HepG2 (cell line): Measurements from ENCODE around the gene APPBP2. TPM values are rescaled to one million over a fixed set of nuclear protein-coding genes. Genes with fewer than 3 reads are reported as not detected.
A peak's percentile ranks its signal among the peaks of the same experiment; 100 is the strongest.

Experiments
- ATAC-seq: fragments of 200-7000 bp; cut with Tn5 transposase; 3 replicates; pipeline ENCODE4 v1.9.1; 2020; ENCODE audit warnings: mild to moderate bottlenecking, moderate library complexity
- BruUV-seq: library from RNA; stranded (reverse); fragments of 400-500 nt; replicated peaks from 2 replicates; lab custom pipeline; 2021; lab: Mats Ljungman, UMichigan
- CTCF ChIA-PET: fragments of 300-600 bp; formaldehyde crosslinking; extraction: SDS; loops from one replicate; lab custom pipeline; 2021; ENCODE audit warnings: low total read pairs, inconsistent platforms, low intra/inter-chr PET ratio; lab: Yijun Ruan, JAX
- POLR2A ChIA-PET: fragments of 350-600 bp; sonication (Branson Sonifier 250); formaldehyde crosslinking; loops from one replicate; lab custom pipeline; 2020; ENCODE audit warnings: antibody characterized with exemption, inconsistent platforms; lab: Yijun Ruan, JAX
- DNase-seq: peaks from one replicate; pipeline ENCODE4 v3.0.0-alpha.2; 2015; ENCODE audit warnings: low spot score
- FAIRE-seq: peaks from 3 replicates; lab custom pipeline; 2011; peaks lifted over from hg19 to GRCh38; lab: Jason Lieb, UNC
- H2AFZ ChIP-seq: one replicate; pipeline ENCODE4 v1.6.1; 2011; ENCODE audit warnings: low read length, inconsistent platforms
- H3K27ac ChIP-seq: fragments of 300-600 bp; 3 replicates; pipeline ENCODE4 v1.8.0; 2011; ENCODE audit warnings: mixed run types, mild to moderate bottlenecking, mixed read lengths, low read length, inconsistent platforms; ENCODE audit not compliant: insufficient read depth; ENCODE audit errors: extremely low read length
- H3K27me3 ChIP-seq, 2 experiments: fragments of 200-600 bp in 1 of 2; 2 replicates in 1 of 2; 3 replicates in 1 of 2; pipeline versions ENCODE4 v1.6.0 to v1.8.0; 2011; ENCODE audit warnings: low read length in 2 of 2, mild to moderate bottlenecking in 2 of 2, moderate library complexity in 2 of 2, inconsistent platforms in 1 of 2; ENCODE audit not compliant: insufficient read depth in 2 of 2, control insufficient read depth in 1 of 2
- H3K36me3 ChIP-seq, 2 experiments: fragments of 200-600 bp in 1 of 2; replicated peaks in 1 of 2; 2 replicates in 1 of 2; 3 replicates in 1 of 2; pipeline versions ENCODE4 v1.5.1 to v1.8.0; 2011; ENCODE audit warnings: low read length in 2 of 2, inconsistent platforms in 1 of 2; ENCODE audit not compliant: insufficient read depth in 2 of 2, control insufficient read depth in 1 of 2
- H3K4me1 ChIP-seq: 2 replicates; pipeline ENCODE4 v1.5.1; 2012; ENCODE audit warnings: low read length, inconsistent platforms; ENCODE audit not compliant: insufficient read depth
- H3K4me2 ChIP-seq: 2 replicates; pipeline ENCODE4 v1.6.0; 2011; ENCODE audit warnings: low read depth, low read length, inconsistent platforms
- H3K4me3 ChIP-seq, 3 experiments: fragments of 200-600 bp in 1 of 3; sonication (generic), shearing (Covaris generic) in 1 of 3; replicated peaks in 1 of 3; 2 replicates each; pipeline ENCODE4 v1.5.1; 2011 to 2016; ENCODE audit warnings: low read length in 3 of 3, inconsistent platforms in 2 of 3, low read depth in 2 of 3, mild to moderate bottlenecking in 2 of 3, control low read depth in 1 of 3, mixed read lengths in 1 of 3; ENCODE audit not compliant: insufficient read depth in 1 of 3
- H3K79me2 ChIP-seq: one replicate; pipeline ENCODE4 v1.6.1; 2011; ENCODE audit warnings: low read length, inconsistent platforms; ENCODE audit not compliant: insufficient read depth
- H3K9ac ChIP-seq: 2 replicates; pipeline ENCODE4 v1.6.0; 2011; ENCODE audit warnings: mild to moderate bottlenecking, low read depth, low read length, inconsistent platforms; ENCODE audit not compliant: insufficient read depth
- H3K9me3 ChIP-seq: 2 replicates; pipeline ENCODE4 v1.5.1; 2012; ENCODE audit warnings: mild to moderate bottlenecking, low read length
- H4K20me1 ChIP-seq: 2 replicates; pipeline ENCODE4 v1.6.0; 2011; ENCODE audit warnings: inconsistent platforms, mild to moderate bottlenecking, low read length, moderate library complexity; ENCODE audit not compliant: insufficient read depth
- FOXJ3 ChIP-seq: sonication (generic); formaldehyde crosslinking; IDR thresholded peaks from 2 replicates; pipeline ENCODE4 v1.4.0; 2020; ENCODE audit warnings: missing genetic modification reagents, mild to moderate bottlenecking, borderline replicate concordance
- GABPA ChIP-seq, 2 experiments: IDR thresholded peaks; 2 replicates each; pipeline ENCODE4 v1.6.1; 2011 to 2016; ENCODE audit warnings: low read depth in 2 of 2, low read length in 1 of 2, missing biosample characterization in 1 of 2, missing genetic modification characterization in 1 of 2
- TEAD3 ChIP-seq: optimal IDR thresholded peaks from 2 replicates; pipeline ENCODE3; 2016; ENCODE audit warnings: borderline replicate concordance
- ZNF12 ChIP-seq: sonication (generic); formaldehyde crosslinking; IDR thresholded peaks from 2 replicates; pipeline ENCODE4 v1.5.0; 2020; ENCODE audit warnings: missing genetic modification reagents
- ZNF468 ChIP-seq: sonication (generic); formaldehyde crosslinking; IDR thresholded peaks from 2 replicates; pipeline ENCODE4 v1.8.0; 2022; ENCODE audit warnings: mild to moderate bottlenecking, moderate library complexity, missing genetic modification reagents
- ZNF619 ChIP-seq: sonication (generic); formaldehyde crosslinking; IDR thresholded peaks from 2 replicates; pipeline ENCODE4 v1.4.0; 2020; ENCODE audit warnings: mild to moderate bottlenecking, missing genetic modification reagents
- WGBS: methylation state at CpG from one replicate; pipeline ENCODE4 v1.1.6; 2017; ENCODE audit warnings: low lambda C conversion rate; 5-methylcytosine and 5-hydroxymethylcytosine counted together
- in situ Hi-C: cut with HindIII; loops from 2 replicates; pipeline ENCODE4 v1.10.0; 2017; ENCODE audit warnings: low pct_unique_long_range_greater_than_20kb; ENCODE audit not compliant: extremely low pct_ligation_motif_present
- intact Hi-C: fragments of 100-400 bp; cut with micrococcal nuclease; formaldehyde crosslinking; loops from one replicate; pipeline ENCODE4 v1.10.0; 2022; ENCODE audit not compliant: unreplicated experiment
- polyA plus RNA-seq, 8 experiments: library from polyadenylated mRNA; depleted of rRNA in 3 of 8; stranded (reverse) in 7 of 8; unstranded in 1 of 8; fragments of >200 nt; fragmentation: Illumina TruSeq in 4 of 8; extraction: Trizol in 4 of 8; gene quantifications; 2 replicates each; pipeline versions ENCODE4 v1.2.1 to v1.2.3, GENCODE V29; 2011 to 2016; ENCODE audit warnings: low read depth in 4 of 8, missing spikeins in 1 of 8, mixed read lengths in 1 of 8; ENCODE audit not compliant: insufficient read depth in 1 of 8
- total RNA-seq, 5 experiments: library from RNA; depleted of rRNA; stranded (reverse); fragments of >200 nt; fragmentation: Illumina TruSeq; extraction: Trizol; gene quantifications; 2 replicates each; pipeline ENCODE4 v1.2.3, GENCODE V29; 2016; ENCODE audit warnings: low read depth in 1 of 5
- TF ChIP-seq, protein P1 (sequence below): sonication (generic); formaldehyde crosslinking; IDR thresholded peaks from 2 replicates; pipeline ENCODE4 v1.5.0; 2020; ENCODE audit warnings: mild to moderate bottlenecking, missing genetic modification reagents

Gene APPBP2
- total and polyA plus RNA-seq, 2 of the 13 experiments (the other 11 are each of a cell fraction or from before 2014, with no cell fraction given) = 17.5 to 45.8 TPM

DNA sequence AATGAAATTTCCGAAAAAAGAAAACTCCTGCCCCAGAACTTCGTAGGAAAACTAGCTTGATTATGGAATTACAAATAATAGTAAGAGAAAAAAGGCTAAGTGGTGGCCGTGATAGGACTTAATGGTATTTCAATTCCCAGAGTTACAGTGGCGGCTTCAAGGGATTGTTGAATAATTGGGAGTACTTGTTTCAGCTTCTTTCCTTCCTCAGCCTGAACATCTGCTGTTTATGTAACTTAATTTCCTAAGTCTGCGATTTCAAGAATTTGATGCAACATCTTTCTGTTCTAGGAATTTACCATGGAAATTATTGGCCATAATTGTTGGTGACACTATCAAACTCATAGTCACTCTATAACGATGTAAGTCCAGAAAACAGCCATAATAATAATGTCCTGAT lies 684 bp upstream of the APPBP2 start:
- intact Hi-C loops = no loop called here
- no peak for DNase-seq
- Histone ChIP-seq H4K20me1 (peaks cover 33% of the 10 kb centered on the region), H3K27ac (peak overlapping the region; percentile 96), H3K4me2 (peak overlapping the region; percentile 84), H3K79me2 (peaks cover 51% of the 10 kb centered on the region), H3K27me3 (peaks cover 0 to 4% of the 10 kb centered on the region in 2 experiments; a peak in 1 of 5 replicates), H3K4me3 (peak overlapping the region; percentile 93 to 98 (median 95)), H3K36me3 (peaks cover 0 to 3% of the 10 kb centered on the region in 2 experiments; a peak in 1 of 5 replicates), H3K4me1 (peaks cover 34% of the 10 kb centered on the region), H3K9me3 (no peaks in the 10 kb centered on the region), H2AFZ (peak overlapping the region; percentile 20), H3K9ac (peak overlapping the region; percentile 95)
- in situ Hi-C loops = no loop called here
- FAIRE-seq = no peak
- TF ChIP-seq TEAD3 (CRISPR knock-in tag) (no peak), ZNF619 (CRISPR knock-in tag) (no peak), FOXJ3 (0 out of 2 replicates have a peak, but pooled peaks have one; percentile 1), ZNF468 (CRISPR knock-in tag) (no peak), ZNF12 (peak; percentile 97), GABPA (IDR thresholded peaks at IDR 0.05; ENCODE audit: low read depth, low read length) (no peak), GABPA (CRISPR knock-in tag; IDR thresholded peaks at IDR 0.05; ENCODE audit: low read depth) (0 out of 2 replicates have a peak, but pooled peaks have one; percentile 4)
- TF ChIP-seq, protein P1, sequence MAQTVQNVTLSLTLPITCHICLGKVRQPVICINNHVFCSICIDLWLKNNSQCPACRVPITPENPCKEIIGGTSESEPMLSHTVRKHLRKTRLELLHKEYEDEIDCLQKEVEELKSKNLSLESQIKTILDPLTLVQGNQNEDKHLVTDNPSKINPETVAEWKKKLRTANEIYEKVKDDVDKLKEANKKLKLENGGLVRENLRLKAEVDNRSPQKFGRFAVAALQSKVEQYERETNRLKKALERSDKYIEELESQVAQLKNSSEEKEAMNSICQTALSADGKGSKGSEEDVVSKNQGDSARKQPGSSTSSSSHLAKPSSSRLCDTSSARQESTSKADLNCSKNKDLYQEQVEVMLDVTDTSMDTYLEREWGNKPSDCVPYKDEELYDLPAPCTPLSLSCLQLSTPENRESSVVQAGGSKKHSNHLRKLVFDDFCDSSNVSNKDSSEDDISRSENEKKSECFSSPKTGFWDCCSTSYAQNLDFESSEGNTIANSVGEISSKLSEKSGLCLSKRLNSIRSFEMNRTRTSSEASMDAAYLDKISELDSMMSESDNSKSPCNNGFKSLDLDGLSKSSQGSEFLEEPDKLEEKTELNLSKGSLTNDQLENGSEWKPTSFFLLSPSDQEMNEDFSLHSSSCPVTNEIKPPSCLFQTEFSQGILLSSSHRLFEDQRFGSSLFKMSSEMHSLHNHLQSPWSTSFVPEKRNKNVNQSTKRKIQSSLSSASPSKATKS = 0 out of 2 replicates have a peak, but pooled peaks have one; percentile 7
- 10% methylated on average over 6 of the region's 6 CpGs for WGBS
- no peak for ATAC-seq
- no TSS peak for BruUV-seq
- ChIA-PET POLR2A (interaction anchor here (0.6 to 2.9 kb wide), 22 partner anchors 9 to 907 kb away, joined by 3 to 38 read pairs (median 4); partner anchors contain the start of genes BCAS3, CLTC, PPM1D and USP32), CTCF (no interaction called here)
